Loucy (cell line): ENCODE results near the gene B4GALNT1.
A peak's percentile ranks its signal among the peaks of the same experiment; 100 is the strongest.

ENCODE experiments used
- H2AFZ ChIP-seq: fragments of 200-600 bp; sonication (generic); 2 replicates; pipeline ENCODE4 v1.6.0; 2016; ENCODE audit warnings: antibody characterized with exemption, mild to moderate bottlenecking, low read length, moderate library complexity
- H3F3A ChIP-seq: fragments of 200-600 bp; 2 replicates; pipeline ENCODE4 v1.6.0; 2016; ENCODE audit warnings: antibody characterized with exemption, low read depth, mild to moderate bottlenecking
- H3K27me3 ChIP-seq: fragments of 200-600 bp; sonication (generic); 2 replicates; pipeline ENCODE4 v1.6.1; 2014; ENCODE audit warnings: low read length, mild to moderate bottlenecking; ENCODE audit not compliant: insufficient read depth, poor library complexity, severe bottlenecking
- H3K36me3 ChIP-seq: fragments of 200-600 bp; sonication (generic); 2 replicates; pipeline ENCODE4 v1.6.1; 2016; ENCODE audit warnings: low read length; ENCODE audit not compliant: insufficient read depth
- H3K4me1 ChIP-seq: fragments of 200-600 bp; sonication (generic); 2 replicates; pipeline ENCODE4 v1.5.1; 2014; ENCODE audit warnings: low read length, mild to moderate bottlenecking; ENCODE audit not compliant: insufficient read depth, poor library complexity, severe bottlenecking
- H3K4me2 ChIP-seq: fragments of 200-600 bp; sonication (generic); 2 replicates; pipeline ENCODE4 v1.6.0; 2014; ENCODE audit warnings: antibody characterized with exemption, low read length, low read depth, mild to moderate bottlenecking; ENCODE audit not compliant: poor library complexity, severe bottlenecking
- H3K4me3 ChIP-seq: fragments of 200-600 bp; sonication (generic); 2 replicates; pipeline ENCODE4 v1.5.1; 2014; ENCODE audit warnings: low read length, mild to moderate bottlenecking, mixed read lengths; ENCODE audit not compliant: poor library complexity, severe bottlenecking
- H3K79me2 ChIP-seq: fragments of 200-600 bp; sonication (generic); 2 replicates; pipeline ENCODE4 v1.6.1; 2014; ENCODE audit warnings: low read length; ENCODE audit not compliant: insufficient read depth
- H3K9ac ChIP-seq: fragments of 200-600 bp; sonication (generic); 2 replicates; pipeline ENCODE4 v1.6.0; 2014; ENCODE audit warnings: mild to moderate bottlenecking, low read depth, low read length, moderate library complexity; ENCODE audit not compliant: poor library complexity, severe bottlenecking
- H3K9me2 ChIP-seq: fragments of 200-600 bp; sonication (generic); replicated peaks from 2 replicates; pipeline ENCODE4 v1.6.1; 2016; ENCODE audit warnings: low read depth, low read length, mixed read lengths
- H3K9me3 ChIP-seq: fragments of 200-600 bp; sonication (generic); 2 replicates; pipeline ENCODE4 v1.6.1; 2014; ENCODE audit warnings: mild to moderate bottlenecking, antibody characterized with exemption, low read length, low read depth; ENCODE audit not compliant: insufficient read depth
- H4K20me1 ChIP-seq: fragments of 200-600 bp; sonication (generic); 2 replicates; pipeline ENCODE4 v1.6.0; 2014; ENCODE audit warnings: antibody characterized with exemption, low read length, mild to moderate bottlenecking; ENCODE audit not compliant: insufficient read depth, poor library complexity, severe bottlenecking
- CTCF ChIP-seq: fragments of 200-600 bp; sonication (generic); conservative IDR thresholded peaks from 2 replicates; pipeline ENCODE4 v1.5.1; 2014; ENCODE audit warnings: mild to moderate bottlenecking, antibody characterized with exemption, low read length
- EZH2phosphoT487 ChIP-seq: fragments of 200-600 bp; IDR thresholded peaks from 2 replicates; pipeline ENCODE4 v1.6.1; 2018; ENCODE audit warnings: antibody characterized with exemption, mild to moderate bottlenecking, moderate library complexity, borderline replicate concordance

The B4GALNT1 gene

GRCh38 chr12:57604992-57605810, 27.8 kb downstream of the B4GALNT1 start:
- peak overlapping the region; percentile 76 for H3K9ac ChIP-seq
- peak overlapping the region; percentile 95 for H2AFZ ChIP-seq
- no peaks in the 10 kb centered on the region for H3F3A ChIP-seq
- peaks cover 25% of the 10 kb centered on the region for H3K4me1 ChIP-seq
- TF ChIP-seq EZH2phosphoT487 (no peak), CTCF (no peak)
- H3K9me3 ChIP-seq, result no peaks in the 10 kb centered on the region
- peaks cover 23% of the 10 kb centered on the region; the same call in 1 of the 2 replicates for H3K36me3 ChIP-seq
- peak overlapping the region; percentile 81 for H3K4me3 ChIP-seq
- H3K79me2 ChIP-seq, result no peaks in the 10 kb centered on the region
- H4K20me1 ChIP-seq, result no peaks in the 10 kb centered on the region
- no peaks in the 10 kb centered on the region for H3K27me3 ChIP-seq
- H3K4me2 ChIP-seq, result peak overlapping the region; percentile 92
- no peaks in the 10 kb centered on the region for H3K9me2 ChIP-seq

- H3F3A ChIP-seq, result no peaks in the 10 kb centered on the region
- no peaks in the 10 kb centered on the region for H3K79me2 ChIP-seq
- H4K20me1 ChIP-seq, result no peaks in the 10 kb centered on the region
- H3K36me3 ChIP-seq, result peaks cover 23% of the 10 kb centered on the region; the same call in 1 of the 2 replicates
- no peaks in the 10 kb centered on the region for H3K9me2 ChIP-seq
- H3K9ac ChIP-seq, result peak within 1 kb of the TSS; percentile 76
- no peaks in the 10 kb centered on the region for H3K9me3 ChIP-seq
- peak within 1 kb of the TSS; percentile 95 for H2AFZ ChIP-seq
- H3K4me2 ChIP-seq, result peak within 1 kb of the TSS; percentile 92
- no peaks in the 10 kb centered on the region for H3K27me3 ChIP-seq
- H3K4me3 ChIP-seq, result peak within 1 kb of the TSS; percentile 81
- TF ChIP-seq CTCF, result no peak
- no peak for TF ChIP-seq EZH2phosphoT487
- peaks cover 25% of the 10 kb centered on the region for H3K4me1 ChIP-seq
Observed at GRCh38 chr12:57604454-57604991, 28.5 kb downstream of the B4GALNT1 start, which contains the start of gene DTX3. TSS of gene DTX3 (plus strand) at chr12:57604824. CDS start at chr12:57606518, 1,694 bp downstream.

GRCh38 chr12:57603815-57604453, 29.1 kb downstream of the B4GALNT1 start:
- Histone ChIP-seq H3K4me1 (peaks cover 25% of the 10 kb centered on the region), H3K79me2 (no peaks in the 10 kb centered on the region), H3K27me3 (no peaks in the 10 kb centered on the region), H3K4me3 (peak overlapping the region; percentile 81), H3K9me3 (no peaks in the 10 kb centered on the region), H3K4me2 (peak overlapping the region; percentile 92), H3F3A (no peaks in the 10 kb centered on the region), H3K9me2 (no peaks in the 10 kb centered on the region), H2AFZ (peak overlapping the region; percentile 95), H3K9ac (peak overlapping the region; percentile 31), H3K36me3 (peaks cover 28% of the 10 kb centered on the region; the same call in 1 of the 2 replicates), H4K20me1 (no peaks in the 10 kb centered on the region)
- TF ChIP-seq EZH2phosphoT487, result no peak
- TF ChIP-seq CTCF, result no peak
